Muscle of leg (tissue), 16 donors: ENCODE results near the gene TMEM186. TPM values are rescaled to one million over a fixed set of nuclear protein-coding genes. Genes with fewer than 3 reads are reported as not detected.
"Not testable (repeated sequence)": the region's sequence is repeated elsewhere in the genome, so short reads cannot be mapped to it uniquely, and the experiment has no call there.

Source experiments
- DNase-seq: peaks from one replicate; pipeline ENCODE4 v3.0.0; 2013
- H3K27ac ChIP-seq: one replicate; pipeline ENCODE4 v1.5.1; 2013; ENCODE audit warnings: mild to moderate bottlenecking, low read length, control low read depth
- H3K27me3 ChIP-seq: one replicate; pipeline ENCODE4 v1.6.1; 2013; ENCODE audit warnings: low read length; ENCODE audit not compliant: control insufficient read depth, insufficient read depth
- H3K36me3 ChIP-seq: one replicate; pipeline ENCODE4 v1.6.1; 2013; ENCODE audit warnings: low read length; ENCODE audit not compliant: control insufficient read depth, insufficient read depth
- H3K4me1 ChIP-seq: one replicate; pipeline ENCODE4 v1.6.1; 2013; ENCODE audit warnings: low read length; ENCODE audit not compliant: control insufficient read depth, insufficient read depth
- H3K4me3 ChIP-seq: one replicate; pipeline ENCODE4 v1.5.1; 2013; ENCODE audit warnings: low read length, control low read depth
- H3K9me3 ChIP-seq: replicated peaks from 2 replicates; pipeline ENCODE4 v1.6.1; 2013; ENCODE audit warnings: low read depth, low read length; ENCODE audit not compliant: control insufficient read depth
- WGBS: methylation state at CpG from one replicate; pipeline ENCODE4 v1.1.5; 2013; ENCODE audit warnings: missing lambda C conversion rate; ENCODE audit not compliant: insufficient coverage; 5-methylcytosine and 5-hydroxymethylcytosine counted together
- long read RNA-seq, 11 donors: transcript quantifications; one replicate each; lab custom pipeline, GENCODE V29; 2026
- polyA plus RNA-seq, 8 donors: library from polyadenylated mRNA; unstranded; fragments of 120-200 nt; gene quantifications; one replicate each; pipeline versions ENCODE4 v1.2.1 to v1.2.3, GENCODE V29; 2013; ENCODE audit warnings: inconsistent platforms in 1 of 8, low replicate concordance in 1 of 8; ENCODE audit not compliant: insufficient read length in 8 of 8, insufficient read depth in 1 of 8
- total RNA-seq: library from RNA; stranded (reverse); fragments of 120-200 nt; gene quantifications from one replicate; pipeline ENCODE4 v1.2.4, GENCODE V29; 2013

Gene TMEM186, protein sequence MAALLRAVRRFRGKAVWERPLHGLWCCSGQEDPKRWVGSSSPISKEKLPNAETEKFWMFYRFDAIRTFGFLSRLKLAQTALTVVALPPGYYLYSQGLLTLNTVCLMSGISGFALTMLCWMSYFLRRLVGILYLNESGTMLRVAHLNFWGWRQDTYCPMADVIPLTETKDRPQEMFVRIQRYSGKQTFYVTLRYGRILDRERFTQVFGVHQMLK
- total RNA-seq = 6.3 TPM
- 10 to 100 TPM in 7 of 8 donors, 1 to 10 TPM in 1; 9.9 to 12.4 (median 10.9) TPM for polyA plus RNA-seq
- long read RNA-seq, donor 1 = 0 reads
- long read RNA-seq, donor 2, partial matches to known transcripts = 0 of 1 reads
- long read RNA-seq, donor 2, other reads (novel, unspliced or antisense) = 0 of 1 reads
- long read RNA-seq, donor 3, partial matches to known transcripts = 0 of 2 reads
- long read RNA-seq, donor 3, other reads (novel, unspliced or antisense) = 0 of 2 reads
- long read RNA-seq, donor 4, partial matches to known transcripts = 0 of 1 reads
- long read RNA-seq, donor 4, other reads (novel, unspliced or antisense) = 0 of 1 reads
- long read RNA-seq, donor 5, transcript TMEM186-201 (2 exons, 1,448 nt) = major isoform, 5 of 12 reads
- long read RNA-seq, donor 5, partial matches to known transcripts = 7 of 12 reads
- long read RNA-seq, donor 5, other reads (novel, unspliced or antisense) = 0 of 12 reads
- long read RNA-seq, donor 6, transcript TMEM186-201 (2 exons, 1,448 nt) = major isoform, 10 of 10 reads
- long read RNA-seq, donor 6, partial matches to known transcripts = 0 of 10 reads
- long read RNA-seq, donor 6, other reads (novel, unspliced or antisense) = 0 of 10 reads
- long read RNA-seq, donor 7, partial matches to known transcripts = 8 of 9 reads
- long read RNA-seq, donor 7, other reads (novel, unspliced or antisense) = 0 of 9 reads
- long read RNA-seq, donor 8, partial matches to known transcripts = 0 of 1 reads
- long read RNA-seq, donor 8, other reads (novel, unspliced or antisense) = 0 of 1 reads
- long read RNA-seq, donor 9, partial matches to known transcripts = 0 of 4 reads
- long read RNA-seq, donor 9, other reads (novel, unspliced or antisense) = 0 of 4 reads
- long read RNA-seq, donor 10, partial matches to known transcripts = 7 of 11 reads
- long read RNA-seq, donor 10, other reads (novel, unspliced or antisense) = 0 of 11 reads
- long read RNA-seq, donor 11, partial matches to known transcripts = 0 of 2 reads
- long read RNA-seq, donor 11, other reads (novel, unspliced or antisense) = 0 of 2 reads

DNA sequence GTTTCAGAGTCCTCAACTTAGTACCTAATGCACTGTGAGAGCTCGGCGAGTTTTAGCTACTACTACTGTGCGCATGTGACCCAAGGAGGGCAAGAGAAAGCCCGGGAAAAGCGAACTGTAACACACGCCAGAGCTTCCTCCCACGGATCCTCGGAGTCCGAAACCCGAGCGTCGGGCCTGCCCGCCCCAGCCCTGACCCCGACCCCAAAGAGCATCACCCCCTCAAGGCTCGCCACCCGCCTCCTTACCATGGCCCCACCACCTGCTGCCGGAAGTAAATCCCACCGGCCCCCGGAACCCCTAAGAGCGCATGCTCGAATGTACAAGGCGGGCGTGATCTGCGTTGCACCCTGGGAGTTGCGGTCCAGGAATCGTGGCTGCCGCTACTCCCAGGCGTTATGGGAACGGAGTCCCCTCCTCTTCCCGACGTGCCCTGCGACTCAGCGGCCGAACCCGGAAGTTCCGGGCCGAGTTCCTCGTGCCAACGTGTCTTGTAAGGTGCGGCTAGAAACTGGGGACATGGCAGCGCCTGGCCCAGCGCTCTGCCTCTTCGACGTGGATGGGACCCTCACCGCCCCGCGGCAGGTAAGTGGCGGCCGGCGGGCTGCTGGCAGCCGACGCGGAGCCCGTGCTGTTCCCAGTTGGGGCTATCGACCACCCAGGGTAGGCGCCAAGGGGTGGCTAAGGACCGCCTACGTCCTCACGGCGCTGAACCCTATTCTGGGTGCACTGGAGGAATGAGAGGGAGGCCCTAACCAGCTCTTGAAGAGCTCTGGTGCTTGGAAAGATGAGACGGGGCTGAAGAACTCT, at the start of gene TMEM186, which contains the start of gene PMM2:
TMEM186 (minus strand) TSS at position 276 of the 810 bp plus-strand sequence; CDS start at position 251, 25 bp downstream.
PMM2 (plus strand) TSS at position 476 of the 810 bp plus-strand sequence; CDS start at position 520, 44 bp downstream.
- no peaks in the 10 kb centered on the region for H3K27me3 ChIP-seq
- H3K36me3 ChIP-seq = peaks cover 20% of the 10 kb centered on the region
- under 1% methylated on average over 60 of the region's 61 CpGs for WGBS
- peak within 1 kb of the TSS; percentile 100 for H3K4me3 ChIP-seq
- H3K9me3 ChIP-seq = no peaks in the 10 kb centered on the region
- peaks cover 20% of the 10 kb centered on the region for H3K4me1 ChIP-seq
- peak within 1 kb of the TSS; percentile 74 for H3K27ac ChIP-seq
- DNase-seq = peak; percentile 99

DNA sequence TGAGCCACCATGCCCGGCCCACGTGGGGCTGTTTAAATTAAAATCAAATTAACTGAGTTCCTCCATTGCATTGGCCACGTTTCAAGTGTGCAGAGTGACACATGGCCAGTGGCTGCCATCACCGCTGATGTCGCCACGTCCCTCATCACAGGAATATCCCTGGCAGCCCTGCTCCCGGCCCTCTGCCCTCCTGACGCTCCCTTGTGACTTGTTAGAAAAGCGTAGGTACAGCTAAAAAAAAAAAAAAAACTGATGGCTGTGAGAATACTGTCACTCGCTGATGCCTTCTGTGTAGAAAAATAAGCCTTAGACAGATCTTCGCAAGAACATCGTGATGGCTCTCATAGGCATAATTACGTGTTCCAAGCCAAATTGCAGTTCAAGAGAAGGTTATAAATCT, 49.7 kb upstream of the TMEM186 start:
- no peak overlapping the region for H3K4me3 ChIP-seq
- H3K27ac ChIP-seq = no peak overlapping the region
- H3K9me3 ChIP-seq = no peaks in the 10 kb centered on the region
- H3K27me3 ChIP-seq = no peaks in the 10 kb centered on the region
- 71% methylated on average over 7 of the region's 13 CpGs for WGBS
- peaks cover 15% of the 10 kb centered on the region for H3K4me1 ChIP-seq
- H3K36me3 ChIP-seq = peaks cover 52% of the 10 kb centered on the region
- DNase-seq = no peak

DNA sequence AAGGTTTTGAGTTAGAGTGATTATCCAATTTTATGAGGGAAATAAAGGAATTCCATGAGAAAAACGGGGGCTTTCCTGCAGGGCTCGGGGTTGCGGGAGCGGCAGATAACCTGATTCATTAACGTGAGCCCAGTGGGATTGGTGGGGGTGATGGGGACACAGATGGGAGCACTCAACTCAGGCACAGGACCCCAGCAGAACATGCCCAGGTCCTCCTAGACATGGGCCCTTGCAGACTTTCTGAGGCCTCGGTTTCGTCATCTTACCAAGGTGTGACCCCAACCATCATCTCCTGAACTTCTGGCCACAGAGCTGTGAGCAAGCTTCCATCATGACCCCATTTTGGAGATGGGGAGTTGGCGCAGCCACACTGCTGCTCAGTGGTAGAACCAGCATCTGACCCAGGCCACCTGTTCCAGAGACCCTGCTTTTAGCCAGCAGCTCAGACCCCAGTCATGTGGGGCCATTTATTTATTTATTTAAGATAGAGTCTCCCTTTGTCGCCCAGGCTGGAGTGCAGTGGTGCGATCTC, 49.0 kb upstream of the TMEM186 start:
- DNase-seq = no peak
- Histone ChIP-seq H3K36me3 (peaks cover 46% of the 10 kb centered on the region), H3K27me3 (no peaks in the 10 kb centered on the region), H3K4me3 (no peak overlapping the region), H3K27ac (no peak overlapping the region), H3K9me3 (no peaks in the 10 kb centered on the region), H3K4me1 (peaks cover 15% of the 10 kb centered on the region)
- WGBS = 100% methylated on average over 2 of the region's 10 CpGs

DNA sequence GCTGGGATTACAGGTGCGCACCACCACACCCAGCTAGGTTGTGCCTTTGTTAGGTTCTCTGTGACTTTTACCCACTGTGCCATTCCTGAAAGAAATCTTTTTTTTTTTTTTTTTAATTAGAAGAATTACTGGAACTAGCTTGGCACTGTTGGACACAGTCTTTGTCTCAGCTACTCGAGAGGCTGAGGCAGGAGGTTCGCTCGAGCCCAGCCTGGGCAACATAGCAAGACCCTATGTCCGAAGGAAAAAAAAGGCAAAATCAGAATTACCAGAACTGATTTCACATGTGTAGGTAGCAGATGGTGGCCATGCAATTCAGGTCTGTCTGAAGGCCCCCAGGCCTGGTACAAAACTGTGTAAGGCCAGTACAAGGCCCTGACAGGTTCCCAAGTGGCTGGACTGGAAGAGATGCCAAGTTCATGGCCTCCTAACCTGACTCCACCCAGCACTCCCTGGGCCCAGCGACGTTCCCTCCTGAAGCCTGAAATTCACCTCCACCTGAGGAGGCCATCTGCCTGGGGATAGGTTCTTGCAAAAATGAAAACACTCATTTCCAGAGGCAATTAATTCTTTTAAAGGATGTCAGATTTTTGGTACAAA, 48.4 kb upstream of the TMEM186 start:
- peaks cover 42% of the 10 kb centered on the region for H3K36me3 ChIP-seq
- H3K27ac ChIP-seq = no peak overlapping the region
- WGBS = 87% methylated on average over 4 of the region's 7 CpGs
- no peak for DNase-seq
- H3K27me3 ChIP-seq = no peaks in the 10 kb centered on the region
- no peaks in the 10 kb centered on the region for H3K9me3 ChIP-seq
- H3K4me3 ChIP-seq = no peak overlapping the region
- peaks cover 15% of the 10 kb centered on the region for H3K4me1 ChIP-seq

DNA sequence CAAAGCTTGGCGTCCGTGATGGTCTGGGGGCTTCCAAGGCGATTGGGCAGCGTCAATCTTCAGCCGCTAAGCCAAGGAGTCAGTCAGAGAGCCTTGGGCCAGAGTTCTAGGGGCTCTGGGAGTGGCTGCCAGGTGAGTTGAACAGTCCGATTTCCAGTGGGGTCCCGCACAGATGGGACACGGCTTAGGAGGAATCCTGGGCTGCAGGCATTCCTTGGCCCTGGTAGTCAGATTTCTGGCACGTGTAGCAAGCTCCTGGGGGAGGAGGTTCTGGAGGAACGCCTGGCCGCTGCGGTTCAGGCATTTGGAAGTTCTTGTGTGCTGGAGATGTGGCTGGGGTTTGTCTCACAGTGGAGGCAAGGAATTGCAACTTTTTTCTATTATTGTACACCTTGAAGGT, 45.9 kb upstream of the TMEM186 start:
- not testable (repeated sequence) for H3K4me1 ChIP-seq, H3K9me3 ChIP-seq, DNase-seq, H3K27ac ChIP-seq, H3K4me3 ChIP-seq, H3K27me3 ChIP-seq
- peaks cover 18% of the 10 kb centered on the region for H3K36me3 ChIP-seq
- WGBS = 82% methylated on average over 5 of the region's 12 CpGs

DNA sequence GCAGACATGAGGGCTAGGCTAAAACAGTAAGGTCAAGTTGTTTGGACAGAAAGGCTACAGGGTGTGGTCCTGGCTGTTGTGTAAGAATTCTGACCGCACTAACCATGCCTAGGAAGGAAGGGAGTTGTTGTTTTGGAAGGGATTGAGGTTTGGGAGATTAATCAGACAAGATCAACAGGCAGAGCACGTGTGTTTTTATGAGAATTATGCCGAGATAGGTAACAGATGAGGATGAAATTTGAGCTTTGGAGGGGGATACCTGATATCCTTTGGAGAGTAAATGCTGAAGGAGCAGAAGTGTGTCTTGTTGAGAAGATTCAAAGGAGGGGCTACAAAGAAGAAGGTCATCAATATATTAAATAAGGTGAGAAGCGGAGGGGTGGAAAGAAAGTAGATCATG, 44.6 kb upstream of the TMEM186 start:
- not testable (repeated sequence) for H3K27me3 ChIP-seq, H3K9me3 ChIP-seq, H3K4me1 ChIP-seq, H3K27ac ChIP-seq, H3K36me3 ChIP-seq, DNase-seq, H3K4me3 ChIP-seq
- WGBS = 49% methylated on average over 4 of the region's 4 CpGs

DNA sequence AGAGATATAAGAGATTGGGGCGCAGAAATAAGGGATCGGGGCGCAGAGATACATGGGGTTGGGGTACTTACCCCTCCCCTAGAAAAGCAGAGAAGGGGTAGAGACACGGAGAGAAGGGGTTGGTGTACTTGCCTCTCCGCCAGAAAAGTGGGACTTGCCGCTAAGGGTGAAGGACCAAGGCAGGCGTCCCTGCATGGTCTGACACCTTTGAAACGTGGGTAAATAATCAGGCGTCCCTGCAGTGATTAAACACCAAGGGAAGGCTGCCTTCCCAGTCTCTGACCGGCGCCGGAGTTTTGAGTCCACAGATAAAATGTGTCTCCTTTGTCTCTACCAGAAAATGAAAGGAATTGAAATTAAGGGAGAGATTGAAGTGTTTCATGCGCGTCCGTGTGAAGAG, 40.2 kb upstream of the TMEM186 start:
- WGBS = 82% methylated on average over 11 of the region's 15 CpGs
- not testable (repeated sequence) for H3K9me3 ChIP-seq, H3K36me3 ChIP-seq, H3K4me1 ChIP-seq, H3K27me3 ChIP-seq, H3K27ac ChIP-seq, H3K4me3 ChIP-seq, DNase-seq

DNA sequence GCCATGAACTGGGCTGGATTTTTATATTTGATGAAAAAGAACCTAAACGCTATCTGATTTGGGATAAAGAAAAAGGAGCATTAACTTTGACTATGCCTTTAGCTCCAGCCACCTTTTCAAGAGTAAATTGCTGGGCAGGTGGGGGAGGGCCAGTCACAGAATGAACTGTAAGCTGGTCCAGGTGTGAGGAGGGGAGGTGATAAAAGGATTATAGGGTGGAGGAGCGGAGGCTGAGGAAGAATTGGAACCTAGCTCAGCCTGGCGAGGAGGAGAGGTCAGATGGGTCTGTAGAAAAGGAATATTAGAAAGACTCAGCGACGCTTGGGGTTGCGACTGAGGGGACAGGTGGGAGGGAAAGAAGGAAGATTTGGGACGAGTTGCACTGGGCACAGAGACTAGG, 39.4 kb upstream of the TMEM186 start:
- 75% methylated on average over 3 of the region's 7 CpGs for WGBS
- DNase-seq, H3K27me3 ChIP-seq, H3K4me3 ChIP-seq, H3K9me3 ChIP-seq, H3K27ac ChIP-seq, H3K36me3 ChIP-seq, H3K4me1 ChIP-seq: not testable (repeated sequence)

DNA sequence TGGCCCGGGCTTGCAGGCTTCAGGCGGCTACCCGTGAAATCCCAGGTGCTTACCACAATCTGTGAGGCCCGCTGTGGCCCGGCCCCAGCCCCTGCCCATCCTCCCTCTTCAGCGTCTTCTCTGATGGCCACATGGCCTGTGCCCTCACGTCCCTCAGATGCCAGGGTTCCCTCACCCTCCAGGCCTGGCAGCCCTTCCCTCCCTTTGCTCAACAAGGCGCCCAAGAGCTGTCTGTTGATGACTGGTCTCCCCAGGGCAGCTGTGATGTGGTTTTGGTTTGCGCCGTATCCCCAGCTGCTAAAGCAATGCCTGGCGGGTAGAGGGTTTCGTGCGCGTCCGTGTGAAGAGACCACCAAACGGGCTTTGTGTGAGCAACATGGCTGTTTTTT, 35.3 kb upstream of the TMEM186 start:
- H3K36me3 ChIP-seq = peaks cover 37% of the 10 kb centered on the region
- no peaks in the 10 kb centered on the region for H3K4me1 ChIP-seq
- DNase-seq = no peak
- 56% methylated on average over 14 of the region's 16 CpGs for WGBS
- H3K9me3 ChIP-seq = no peaks in the 10 kb centered on the region
- H3K27ac ChIP-seq = no peak overlapping the region
- no peak overlapping the region for H3K4me3 ChIP-seq
- H3K27me3 ChIP-seq = no peaks in the 10 kb centered on the region
